ENCODE results near the gene TENM3. TPM values are rescaled to one million over a fixed set of nuclear protein-coding genes. Genes with fewer than 3 reads are reported as not detected.

The TENM3 gene
- total and polyA plus RNA-seq, 2 of the 8 experiments (the other 6 are each of a cell fraction or from before 2014, with no cell fraction given) = 36.9 to 69.3 TPM

DNA sequence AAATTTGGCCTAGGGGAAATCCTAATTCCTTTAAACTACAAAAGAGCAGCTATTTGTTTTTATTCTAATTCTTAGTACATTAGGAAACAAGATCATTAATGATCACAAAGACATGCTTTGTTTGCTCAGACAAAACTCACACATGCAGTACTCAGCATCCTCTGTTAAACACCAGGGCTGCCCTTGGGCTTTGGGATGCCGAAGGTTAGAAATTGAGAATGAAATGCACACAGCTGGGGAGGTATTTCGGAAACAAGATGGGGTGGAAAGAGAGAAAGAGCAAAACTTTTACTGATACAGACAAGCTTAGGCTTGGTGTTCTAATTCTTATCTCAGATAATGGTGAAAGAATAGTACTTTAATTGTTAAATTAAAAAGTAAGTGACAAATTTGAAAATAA lies 451.3 kb downstream of the TENM3 start:
- no peak overlapping the region for H2BK12ac ChIP-seq (ENCODE audit: low read depth, low read length)
- H3K9me3 ChIP-seq (ENCODE audit: insufficient read depth in 2 of 2, low read depth in 1 of 2, low read length in 1 of 2) = no peaks in the 10 kb centered on the region
- H2AFZ ChIP-seq (ENCODE audit: low read length) = no peak overlapping the region
- no peak overlapping the region for H3K56ac ChIP-seq (replicated peaks; ENCODE audit: insufficient read length, low read depth, low read length)
- POLR2A ChIA-PET (ENCODE audit: partially characterized antibody) = no interaction called here
- peaks cover 0 to 4% (median 4%) of the 10 kb centered on the region in 4 experiments; a peak in 2 of 7 replicates for H3K4me1 ChIP-seq (replicated peaks in 1 of 4; ENCODE audit: control insufficient read depth in 3 of 4, insufficient read depth in 4 of 4, low read length in 3 of 4)
- no peak overlapping the region for H2BK5ac ChIP-seq (ENCODE audit: low read depth, low read length)
- H3K4me2 ChIP-seq (ENCODE audit: insufficient read depth in 1 of 2, low read depth in 2 of 2, low read length in 2 of 2) = no peak overlapping the region
- no peak overlapping the region for H2BK120ac ChIP-seq (replicated peaks; ENCODE audit: low read depth, low read length)
- no peak overlapping the region for H3K27ac ChIP-seq (ENCODE audit: low read depth, low read length)
- H3K9ac ChIP-seq (replicated peaks in 1 of 4; ENCODE audit: extremely low read depth in 1 of 4, low read depth in 3 of 4, low read length in 3 of 4) = no peak overlapping the region
- DNase-seq (ENCODE audit: low read depth in 1 of 2, low spot score in 2 of 2) (no peak), FAIRE-seq (no peak)
- H3K4ac ChIP-seq (replicated peaks; ENCODE audit: insufficient read length, low read depth, low read length) = no peak overlapping the region
- no peak overlapping the region for H2AK5ac ChIP-seq (ENCODE audit: low read depth, low read length)
- no peak overlapping the region for H3K18ac ChIP-seq (ENCODE audit: extremely low read depth, low read length)
- H3K23me2 ChIP-seq (ENCODE audit: low read depth, low read length) = no peaks in the 10 kb centered on the region
- no peak overlapping the region for H3K14ac ChIP-seq (ENCODE audit: insufficient read length)
- no peak overlapping the region for H4K5ac ChIP-seq (ENCODE audit: insufficient read length, low read depth, low read length)
- no peaks in the 10 kb centered on the region for H3K79me1 ChIP-seq (ENCODE audit: low read depth, low read length)
- H4K91ac ChIP-seq (replicated peaks; ENCODE audit: insufficient read length, low read length) = no peak overlapping the region
- H4K20me1 ChIP-seq (replicated peaks in 1 of 2; ENCODE audit: control insufficient read depth in 1 of 2, insufficient read depth in 2 of 2, low read length in 2 of 2) = no peaks in the 10 kb centered on the region
- no peak overlapping the region for H2BK20ac ChIP-seq (ENCODE audit: low read length)
- peaks cover 0 to 4% (median 0%) of the 10 kb centered on the region in 4 experiments; a peak in 2 of 8 replicates for H3K36me3 ChIP-seq (ENCODE audit: control insufficient read depth in 2 of 4, insufficient read depth in 4 of 4, low read length in 3 of 4)
- no peak overlapping the region for H3K23ac ChIP-seq (ENCODE audit: insufficient read length)
- H4K8ac ChIP-seq (ENCODE audit: extremely low read depth, insufficient read depth, low read length) = no peak overlapping the region
- no peaks in the 10 kb centered on the region for H3K27me3 ChIP-seq (replicated peaks in 1 of 4; ENCODE audit: control insufficient read depth in 3 of 4, extremely low read depth in 1 of 4, insufficient read depth in 3 of 4, low read length in 3 of 4)
- CTCF ChIA-PET (ENCODE audit: partially characterized antibody) = interaction anchor here (0.6 kb wide), 2 partner anchors 257 to 385 kb away, joined by 3 read pairs; no protein-coding TSS in a partner anchor
- H3K79me2 ChIP-seq (ENCODE audit: control insufficient read depth in 1 of 2, insufficient read depth in 2 of 2, low read length in 2 of 2) = no peaks in the 10 kb centered on the region
- no peak overlapping the region for H3K4me3 ChIP-seq (ENCODE audit: extremely low read depth in 1 of 4, insufficient read depth in 2 of 4, low read depth in 3 of 4, low read length in 4 of 4)
- H2BK15ac ChIP-seq (ENCODE audit: low read length) = no peak overlapping the region
- 94% methylated on average over 2 of the region's 2 CpGs; no CpG with 5 or more reads in 1 of the 2 experiments for WGBS, 2 experiments (ENCODE audit: extremely low coverage in 1 of 2, insufficient coverage in 1 of 2, insufficient read length in 1 of 2, insufficient replicate concordance in 2 of 2, low coverage in 1 of 2, low lambda C conversion rate in 2 of 2, missing lambda C conversion rate in 1 of 2)
- TF ChIP-seq ATF2 (IDR thresholded peaks at IDR 0.05; ENCODE audit: low read length) = no peak
- TF ChIP-seq TCF12 (IDR thresholded peaks at IDR 0.05; ENCODE audit: low read depth, low read length) = no peak
- no peak for TF ChIP-seq RNF2 (IDR thresholded peaks at IDR 0.05; ENCODE audit: borderline replicate concordance, low read depth, low read length, missing control alignments, poor library complexity, severe bottlenecking)
- TF ChIP-seq CTCF (IDR thresholded peaks at IDR 0.05; ENCODE audit: control extremely low read depth in 1 of 3, insufficient read depth in 1 of 3, low read depth in 1 of 3, low read length in 3 of 3) = no peak
- no peak for TF ChIP-seq HDAC6 (IDR thresholded peaks at IDR 0.05; ENCODE audit: low read depth, low read length)
- TF ChIP-seq MAX (IDR thresholded peaks at IDR 0.05) = no peak
